Esophagus (tissue), 2 donors: ENCODE results near the gene ANKRD44. TPM values are rescaled to one million over a fixed set of nuclear protein-coding genes. Genes with fewer than 3 reads are reported as not detected.
"Not testable (repeated sequence)": the region's sequence is repeated elsewhere in the genome, so short reads cannot be mapped to it uniquely, and the experiment has no call there.

Experiments used
- H3K27ac ChIP-seq, 2 donors: one replicate each; pipeline ENCODE4 v1.5.1; 2013; ENCODE audit warnings: low read depth in 2 of 2, mild to moderate bottlenecking in 2 of 2, inconsistent platforms in 1 of 2, low read length in 1 of 2, moderate library complexity in 1 of 2
- H3K27me3 ChIP-seq, 2 donors: one replicate each; pipeline ENCODE4 v1.6.1; 2013; ENCODE audit warnings: low read length in 2 of 2, control low read depth in 1 of 2, mild to moderate bottlenecking in 1 of 2; ENCODE audit not compliant: insufficient read depth in 2 of 2, control insufficient read depth in 1 of 2
- H3K36me3 ChIP-seq, 2 donors: one replicate each; pipeline ENCODE4 v1.6.1; 2013; ENCODE audit warnings: low read length in 1 of 2; ENCODE audit not compliant: control insufficient read depth in 2 of 2, insufficient read depth in 2 of 2
- H3K4me1 ChIP-seq, 2 donors: one replicate each; pipeline ENCODE4 v1.6.1; 2013; ENCODE audit warnings: low read length in 1 of 2; ENCODE audit not compliant: control insufficient read depth in 2 of 2, insufficient read depth in 2 of 2
- H3K4me3 ChIP-seq, 2 donors: one replicate each; pipeline ENCODE4 v1.5.1; 2013; ENCODE audit warnings: low read length in 2 of 2, mild to moderate bottlenecking in 2 of 2, low read depth in 1 of 2, moderate library complexity in 1 of 2
- H3K9me3 ChIP-seq, 2 donors: one replicate each; pipeline ENCODE4 v1.6.1; 2013; ENCODE audit warnings: mild to moderate bottlenecking in 2 of 2, low read depth in 1 of 2, low read length in 1 of 2, moderate library complexity in 1 of 2; ENCODE audit not compliant: control insufficient read depth in 2 of 2, insufficient read depth in 1 of 2
- WGBS, 2 donors: extraction: QIAGEN DNeasy Blood & Tissue Kit; methylation state at CpG; one replicate each; pipeline ENCODE4 v1.1.7; 2013; 5-methylcytosine and 5-hydroxymethylcytosine counted together
- polyA plus RNA-seq, 2 donors: library from polyadenylated mRNA; stranded (reverse); fragments of 200-250 nt; gene quantifications; one replicate each; pipeline ENCODE4 v1.2.3, GENCODE V29; 2013
- donor health status: healthy with polysubstance abuse.
- donor health status: Bipolar disorder and iron deficiency.

Gene ANKRD44
- polyA plus RNA-seq, 2 donors: 1.1 to 1.5 TPM

- H3K27me3 ChIP-seq, H3K36me3 ChIP-seq, H3K9me3 ChIP-seq, H3K4me3 ChIP-seq, H3K4me1 ChIP-seq, H3K27ac ChIP-seq: not testable (repeated sequence)
- WGBS, 2 donors: 98 to 99% methylated on average over 2 of the region's 2 CpGs
These were observed 289.7 kb downstream of the ANKRD44 start for GRCh38 chr2:197020921-197021320.

GRCh38 chr2:197013098-197013497 is 297.5 kb downstream of the ANKRD44 start:
- Histone ChIP-seq H3K4me1 (no peaks in the 10 kb centered on the region), H3K27me3 (no peaks in the 10 kb centered on the region), H3K27ac (no peak overlapping the region), H3K4me3 (no peak overlapping the region), H3K9me3 (no peaks in the 10 kb centered on the region), H3K36me3 (peaks cover 0 to 8% of the 10 kb centered on the region in 2 donors)
- WGBS, 2 donors: 98 to 99% methylated on average over 2 of the region's 2 CpGs

GRCh38 chr2:197011801-197012641 is 298.6 kb downstream of the ANKRD44 start:
- no peaks in the 10 kb centered on the region for H3K4me1 ChIP-seq
- no peak overlapping the region for H3K4me3 ChIP-seq
- no peaks in the 10 kb centered on the region for H3K9me3 ChIP-seq
- peaks cover 0 to 8% of the 10 kb centered on the region in 2 donors for H3K36me3 ChIP-seq
- 36 to 39% methylated on average over 5 of the region's 5 CpGs for whole genome bisulfite sequencing, 2 donors
- H3K27ac ChIP-seq: no peak overlapping the region
- no peaks in the 10 kb centered on the region for H3K27me3 ChIP-seq

GRCh38 chr2:197011021-197011417 is 299.6 kb downstream of the ANKRD44 start:
- Histone ChIP-seq H3K9me3 (no peaks in the 10 kb centered on the region), H3K36me3 (peaks cover 0 to 8% of the 10 kb centered on the region in 2 donors), H3K27ac (no peak overlapping the region), H3K4me3 (no peak overlapping the region), H3K4me1 (no peaks in the 10 kb centered on the region), H3K27me3 (no peaks in the 10 kb centered on the region)
- 79 to 84% methylated on average over 2 of the region's 2 CpGs for WGBS, 2 donors

- Histone ChIP-seq H3K27me3 (no peaks in the 10 kb centered on the region), H3K27ac (no peak overlapping the region), H3K36me3 (peaks cover 0 to 13% of the 10 kb centered on the region in 2 donors), H3K4me3 (no peak overlapping the region), H3K4me1 (no peaks in the 10 kb centered on the region), H3K9me3 (no peaks in the 10 kb centered on the region)
- 87 to 91% methylated on average over 20 to 23 of the region's 23 CpGs for WGBS, 2 donors
These were observed 300.2 kb downstream of the ANKRD44 start for GRCh38 chr2:197010200-197011020.

- not testable (repeated sequence) for H3K4me3 ChIP-seq, H3K27me3 ChIP-seq, H3K9me3 ChIP-seq, H3K27ac ChIP-seq, H3K4me1 ChIP-seq
- whole genome bisulfite sequencing, 2 donors: 95 to 96% methylated on average over 13 of the region's 13 CpGs
- H3K36me3 ChIP-seq: peaks cover 0 to 13% of the 10 kb centered on the region in 2 donors
These were observed 301.7 kb downstream of the ANKRD44 start for GRCh38 chr2:197008741-197009341.

GRCh38 chr2:197007716-197008628 is 302.6 kb downstream of the ANKRD44 start:
- WGBS, 2 donors: 71 to 76% methylated on average over 4 of the region's 4 CpGs
- Histone ChIP-seq H3K27ac (no peak overlapping the region), H3K36me3 (peaks cover 0 to 10% of the 10 kb centered on the region in 2 donors), H3K4me1 (no peaks in the 10 kb centered on the region), H3K27me3 (no peaks in the 10 kb centered on the region), H3K4me3 (no peak overlapping the region), H3K9me3 (no peaks in the 10 kb centered on the region)

GRCh38 chr2:197001921-197002320 is 308.7 kb downstream of the ANKRD44 start:
- Histone ChIP-seq H3K27me3 (no peaks in the 10 kb centered on the region), H3K4me1 (no peaks in the 10 kb centered on the region), H3K4me3 (no peak overlapping the region), H3K36me3 (peaks cover 0 to 9% of the 10 kb centered on the region in 2 donors), H3K9me3 (no peaks in the 10 kb centered on the region), H3K27ac (no peak overlapping the region)
- WGBS, 2 donors: 88 to 90% methylated on average over 1 of the region's 1 CpG
